Right cardiac atrium (tissue), 5 donors: ENCODE results near the gene MFGE8. TPM values are rescaled to one million over a fixed set of nuclear protein-coding genes. Genes with fewer than 3 reads are reported as not detected.
"Not testable (repeated sequence)": the region's sequence is repeated elsewhere in the genome, so short reads cannot be mapped to it uniquely, and the experiment has no call there.

Source experiments
- ATAC-seq, 2 donors: fragments of 200-7000 bp; cut with Tn5 transposase; one replicate each; pipeline versions ENCODE4 v1.8.0 to v1.9.1; 2020; ENCODE audit warnings: moderate library complexity in 2 of 2, mild to moderate bottlenecking in 1 of 2
- DNase-seq, 3 donors: peaks; one replicate each; pipeline ENCODE4 v3.0.0-alpha.2; 2020
- H3K27ac ChIP-seq: one replicate; pipeline ENCODE4 v1.5.1; 2013; ENCODE audit warnings: mild to moderate bottlenecking, low read length, control low read depth, moderate library complexity
- H3K27me3 ChIP-seq: one replicate; pipeline ENCODE4 v1.6.1; 2013; ENCODE audit not compliant: control insufficient read depth, insufficient read depth
- H3K4me1 ChIP-seq: one replicate; pipeline ENCODE4 v1.6.1; 2013; ENCODE audit warnings: low read length; ENCODE audit not compliant: control insufficient read depth, insufficient read depth
- H3K4me3 ChIP-seq: one replicate; pipeline ENCODE4 v1.5.1; 2013; ENCODE audit warnings: low read length, control low read depth
- H3K9me3 ChIP-seq: one replicate; pipeline ENCODE4 v1.6.1; 2013; ENCODE audit warnings: low read length; ENCODE audit not compliant: control insufficient read depth
- WGBS: extraction: QIAGEN DNeasy Blood & Tissue Kit; methylation state at CpG from one replicate; pipeline ENCODE4 v1.1.7; 2013; 5-methylcytosine and 5-hydroxymethylcytosine counted together
- intact Hi-C, 4 donors: fragments of 100-400 bp; cut with DNase I; formaldehyde crosslinking; loops; one replicate each; pipeline versions ENCODE4 v1.11.0 to v1.14.0; 2022 to 2023
- polyA plus RNA-seq: library from polyadenylated mRNA; stranded (reverse); fragments of 200-250 nt; gene quantifications from one replicate; pipeline ENCODE4 v1.2.3, GENCODE V29; 2013
- total RNA-seq, 4 donors: library from RNA; stranded (reverse); fragmentation: NEBNext Ultra II Directional; extraction: Animal tissue kit (Norgen Biotek cat#: 25700); gene quantifications; one replicate each; pipeline ENCODE4 v1.2.1, GENCODE V29; 2021
- donor health status: healthy with polysubstance abuse.
- donor health status: DM: no; HTN: yes; CAD: no.
- donor health status: DM: no; HTN: no; CAD: no.
- donor health status: DM: no; HTN: yes; CAD: no; lungs with severe emphysema.
- donor health status: DM: yes; HTN: yes; CAD: no.

Gene MFGE8
- total and polyA plus RNA-seq, 5 donors, result 200 to 347 (median 284) TPM

DNA sequence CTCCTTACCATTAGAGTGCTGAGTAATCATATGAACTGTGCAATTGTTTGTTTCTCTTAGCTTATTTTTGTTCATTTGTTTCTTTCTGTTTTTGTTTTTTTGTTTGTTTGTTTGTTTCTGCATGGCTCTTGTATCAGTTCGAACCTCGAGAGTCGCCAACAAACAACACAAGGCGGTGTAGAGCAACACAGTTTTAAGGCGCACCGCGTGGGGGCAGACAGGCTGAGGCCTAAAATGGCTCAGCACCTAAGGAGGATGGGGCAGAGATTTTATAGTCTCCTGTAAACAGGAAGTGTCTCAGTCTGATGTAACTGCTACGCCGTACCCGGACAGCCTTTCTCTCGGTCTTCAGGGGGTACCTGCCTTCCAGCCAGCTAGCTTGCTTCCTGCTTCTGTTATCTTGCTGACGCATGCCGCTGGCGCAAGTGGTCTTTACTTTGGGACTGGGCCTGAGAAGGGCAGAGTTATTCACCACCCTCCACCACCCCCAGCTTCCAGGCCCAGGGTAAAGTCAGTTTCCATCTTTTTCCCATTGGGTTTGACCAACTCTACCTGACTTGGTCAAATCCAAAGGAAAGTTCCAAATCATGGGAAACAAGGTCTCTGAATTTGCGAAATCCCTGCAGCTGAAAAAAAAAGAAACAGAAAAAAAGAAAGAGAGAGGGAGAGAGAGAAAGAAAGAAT, 25.8 kb upstream of the MFGE8 start:
- no peaks in the 10 kb centered on the region for H3K27me3 ChIP-seq
- H3K4me3 ChIP-seq, result no peak overlapping the region
- WGBS, result 80% methylated on average over 15 of the region's 15 CpGs
- DNase-seq, result no peak
- peak in 1 of 2 donors; percentile 51 for ATAC-seq
- no peaks in the 10 kb centered on the region for H3K4me1 ChIP-seq
- H3K27ac ChIP-seq, result no peak overlapping the region
- intact Hi-C loops, result no loop called here
- no peaks in the 10 kb centered on the region for H3K9me3 ChIP-seq

DNA sequence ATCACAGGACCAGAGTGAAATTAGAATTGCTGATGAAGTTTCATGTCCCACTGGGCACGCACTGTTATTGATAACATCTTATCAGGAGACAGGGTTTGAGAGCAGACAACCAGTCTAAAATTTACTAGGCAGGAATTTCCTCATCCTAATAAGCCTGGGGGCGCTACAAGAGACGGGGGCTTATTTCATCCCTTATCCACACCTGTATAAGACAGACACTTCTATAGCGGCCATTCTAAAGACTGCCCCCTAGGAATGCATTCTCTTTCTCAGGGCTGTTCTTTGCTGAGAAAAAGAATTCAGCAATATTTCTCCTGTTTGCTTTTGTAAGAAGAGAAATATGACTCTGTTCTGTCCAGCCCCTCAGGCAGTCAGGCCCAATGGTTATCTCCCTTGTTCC, 21.3 kb upstream of the MFGE8 start:
- H3K27me3 ChIP-seq, intact Hi-C loops, H3K4me1 ChIP-seq: not testable (repeated sequence)

DNA sequence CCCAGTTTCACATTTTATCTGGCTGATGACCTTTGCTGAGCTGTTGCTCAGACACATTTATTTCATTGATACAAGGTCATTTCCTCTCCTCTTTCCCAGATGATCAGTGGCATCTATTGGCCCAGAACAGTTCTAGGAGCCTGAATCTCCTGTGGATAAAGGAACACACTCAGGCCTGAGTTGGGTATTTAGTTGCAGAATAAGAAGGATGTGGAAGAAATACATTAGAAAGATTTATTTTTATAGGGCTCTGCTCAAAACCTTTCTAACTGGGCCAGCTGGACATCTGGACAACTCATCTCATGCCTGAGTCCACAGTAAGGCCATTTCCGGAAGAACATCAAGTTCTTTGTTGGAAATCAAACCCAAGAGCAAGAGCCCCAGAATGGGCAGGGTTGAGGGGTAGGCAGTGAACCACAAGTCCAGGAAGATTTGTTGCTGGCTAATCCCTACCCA, 19.7 kb upstream of the MFGE8 start:
- H3K4me3 ChIP-seq, result no peak overlapping the region
- intact Hi-C loops, result no loop called here
- no peaks in the 10 kb centered on the region for H3K9me3 ChIP-seq
- DNase-seq (no peak), ATAC-seq (peak; percentile 50 to 75)
- peak overlapping the region; percentile 28 for H3K27ac ChIP-seq
- 40% methylated on average over 1 of the region's 1 CpG for WGBS
- H3K27me3 ChIP-seq, result no peaks in the 10 kb centered on the region
- H3K4me1 ChIP-seq, result peaks cover 6% of the 10 kb centered on the region

More for the DNA sequence above, 21.3 kb upstream of the MFGE8 start:
- H3K27ac ChIP-seq, H3K9me3 ChIP-seq, DNase-seq, ATAC-seq, H3K4me3 ChIP-seq: not testable (repeated sequence)
- WGBS, result 84% methylated on average over 4 of the region's 4 CpGs

DNA sequence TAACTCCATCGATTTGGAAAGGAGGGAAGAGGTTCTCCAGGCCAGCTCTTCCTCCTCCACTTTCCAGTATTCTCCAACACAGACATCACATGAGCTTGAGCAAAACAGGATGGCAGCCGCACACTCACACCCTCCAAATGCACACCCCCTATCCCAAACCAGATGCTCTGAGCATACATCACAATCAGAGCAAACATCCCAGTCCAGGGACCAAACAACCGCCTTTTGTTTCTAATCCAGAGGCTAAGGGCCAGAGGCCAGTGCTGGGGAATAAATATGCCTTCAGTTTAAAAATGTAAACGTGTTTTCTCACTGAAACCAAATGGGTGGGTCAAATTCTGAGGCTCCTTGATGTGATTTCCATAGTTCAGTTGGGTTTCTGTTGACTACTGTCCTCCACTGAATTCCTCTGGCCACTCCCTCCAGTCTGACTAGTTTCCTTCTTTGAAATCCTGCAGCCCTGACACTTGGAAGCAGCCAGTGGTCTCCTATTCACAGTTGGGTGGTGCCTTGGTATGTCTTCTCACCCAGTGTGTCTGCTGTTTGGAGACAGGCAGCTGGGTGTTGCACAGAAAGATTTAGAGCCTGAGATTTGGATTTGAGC, 19.2 kb upstream of the MFGE8 start:
- ATAC-seq, result peak; percentile 85 to 93
- intact Hi-C loops, result no loop called here

DNA sequence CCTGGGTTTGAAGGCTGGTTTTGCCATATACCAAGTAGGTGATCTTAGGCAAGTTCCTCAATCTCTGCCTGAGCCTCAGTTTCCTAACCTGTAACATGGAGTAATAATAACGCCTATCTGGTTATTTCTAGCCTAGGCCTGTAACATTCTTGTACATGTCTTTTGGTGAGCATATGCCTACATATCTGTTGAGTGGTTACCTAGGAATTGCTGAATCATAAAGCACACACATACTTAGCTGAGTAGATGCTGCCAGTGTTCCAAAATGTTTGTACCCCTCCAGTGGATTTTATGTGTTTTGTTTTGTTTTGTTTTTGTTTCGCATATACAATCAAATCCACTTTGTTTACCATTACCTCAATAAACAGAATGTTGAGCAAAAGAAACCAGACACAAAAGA, 17.4 kb upstream of the MFGE8 start:
- Histone ChIP-seq H3K27me3 (no peaks in the 10 kb centered on the region), H3K9me3 (no peaks in the 10 kb centered on the region), H3K27ac (no peak overlapping the region), H3K4me1 (peaks cover 6% of the 10 kb centered on the region), H3K4me3 (no peak overlapping the region)
- no peak for ATAC-seq
- WGBS, result 87% methylated on average over 2 of the region's 2 CpGs
- DNase-seq, result no peak
- intact Hi-C loops, result no loop called here

More for the DNA sequence above, 19.2 kb upstream of the MFGE8 start:
- H3K4me3 ChIP-seq, result no peak overlapping the region
- peak overlapping the region; percentile 66 for H3K27ac ChIP-seq
- H3K4me1 ChIP-seq, result peaks cover 6% of the 10 kb centered on the region
- H3K9me3 ChIP-seq, result no peaks in the 10 kb centered on the region
- H3K27me3 ChIP-seq, result no peaks in the 10 kb centered on the region
- DNase-seq, result peak in 1 of 3 donors; percentile 45
- 38% methylated on average over 4 of the region's 4 CpGs for WGBS

- intact Hi-C loops, H3K9me3 ChIP-seq, H3K27ac ChIP-seq, H3K4me3 ChIP-seq, H3K27me3 ChIP-seq, ATAC-seq, H3K4me1 ChIP-seq, DNase-seq: not testable (repeated sequence)
- 66% methylated on average over 3 of the region's 3 CpGs for WGBS
These were observed 16.3 kb upstream of the MFGE8 start for GRCh38 chr15:88929358-88930098.

DNA sequence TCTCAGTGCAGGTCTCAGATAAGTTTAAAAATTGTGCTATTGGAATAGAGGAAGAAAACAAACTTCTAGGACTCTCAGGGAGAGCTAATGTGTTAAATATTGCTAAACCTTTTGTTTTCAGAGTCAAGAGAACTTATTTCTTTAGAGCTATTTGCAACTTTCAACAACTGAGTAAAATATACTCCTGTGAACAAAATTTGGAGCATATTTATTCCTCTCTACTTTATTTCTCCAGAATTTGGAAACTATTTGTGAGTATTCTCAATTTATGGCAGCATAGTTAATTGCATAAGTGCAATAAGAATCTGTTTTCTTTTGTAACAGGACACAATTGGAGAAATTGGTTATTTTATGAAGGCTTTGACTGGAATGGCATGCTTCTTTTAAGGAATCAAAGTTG, 15.0 kb upstream of the MFGE8 start:
- H3K27me3 ChIP-seq, H3K27ac ChIP-seq, H3K4me1 ChIP-seq, intact Hi-C loops, ATAC-seq, H3K4me3 ChIP-seq, DNase-seq, H3K9me3 ChIP-seq: not testable (repeated sequence)

GRCh38 chr15:88925648-88926047, 12.5 kb upstream of the MFGE8 start:
- H3K4me3 ChIP-seq, H3K9me3 ChIP-seq, DNase-seq, H3K4me1 ChIP-seq, H3K27ac ChIP-seq, ATAC-seq, intact Hi-C loops, H3K27me3 ChIP-seq: not testable (repeated sequence)
- WGBS, result 57% methylated on average over 2 of the region's 2 CpGs

GRCh38 chr15:88920892-88921435, 7.8 kb upstream of the MFGE8 start:
- H3K9me3 ChIP-seq, DNase-seq, H3K4me1 ChIP-seq, intact Hi-C loops, H3K27ac ChIP-seq, ATAC-seq, H3K4me3 ChIP-seq, H3K27me3 ChIP-seq: not testable (repeated sequence)
- WGBS, result 92% methylated on average over 12 of the region's 12 CpGs

DNA sequence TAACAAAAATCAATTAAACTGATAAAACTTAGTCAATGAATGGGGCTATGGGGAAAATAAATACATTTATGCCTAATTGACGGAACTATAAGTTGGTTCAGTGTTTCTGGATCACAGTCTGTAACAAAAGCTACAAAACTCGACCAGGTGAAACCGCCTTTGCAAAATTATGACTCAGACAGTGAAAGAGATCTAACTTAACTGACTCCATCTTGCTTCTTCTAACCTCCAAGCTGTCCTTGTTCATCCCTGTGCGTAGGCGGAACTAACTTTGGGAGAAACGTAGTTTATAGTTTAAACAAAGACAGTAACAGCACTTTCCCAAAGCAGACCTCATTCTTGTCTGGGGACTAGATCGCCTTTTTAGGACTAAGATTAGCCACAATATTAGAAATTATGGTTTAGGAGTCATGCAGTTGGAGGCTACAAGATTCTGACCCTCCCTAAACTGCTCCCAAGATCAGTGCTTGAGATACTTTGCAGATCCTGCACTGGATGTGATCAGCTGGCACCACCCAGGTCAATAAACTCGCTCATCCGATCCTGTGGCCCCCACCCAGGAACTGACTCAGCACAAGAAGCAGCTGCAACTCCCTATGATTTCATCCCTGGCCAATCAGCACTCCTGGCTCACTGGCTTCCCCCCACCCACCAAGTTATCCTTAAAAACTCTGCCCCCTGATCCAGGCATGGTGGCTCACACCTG, 7.2 kb upstream of the MFGE8 start:
- WGBS, result 75% methylated on average over 9 of the region's 9 CpGs
- H3K27ac ChIP-seq, result no peak overlapping the region
- peaks cover 2% of the 10 kb centered on the region for H3K4me1 ChIP-seq
- H3K27me3 ChIP-seq, result no peaks in the 10 kb centered on the region
- ATAC-seq (no peak), DNase-seq (no peak)
- intact Hi-C loops, result no loop called here
- H3K9me3 ChIP-seq, result no peaks in the 10 kb centered on the region
- H3K4me3 ChIP-seq, result no peak overlapping the region
